Measurements from ENCODE around the gene TSPYL4. TPM values are rescaled to one million over a fixed set of nuclear protein-coding genes. Genes with fewer than 3 reads are reported as not detected.

TSPYL4 gene
- total and polyA plus RNA-seq, 2 of the 8 experiments (the other 6 are each of a cell fraction or from before 2014, with no cell fraction given): 20.5 to 22.6 TPM

DNA sequence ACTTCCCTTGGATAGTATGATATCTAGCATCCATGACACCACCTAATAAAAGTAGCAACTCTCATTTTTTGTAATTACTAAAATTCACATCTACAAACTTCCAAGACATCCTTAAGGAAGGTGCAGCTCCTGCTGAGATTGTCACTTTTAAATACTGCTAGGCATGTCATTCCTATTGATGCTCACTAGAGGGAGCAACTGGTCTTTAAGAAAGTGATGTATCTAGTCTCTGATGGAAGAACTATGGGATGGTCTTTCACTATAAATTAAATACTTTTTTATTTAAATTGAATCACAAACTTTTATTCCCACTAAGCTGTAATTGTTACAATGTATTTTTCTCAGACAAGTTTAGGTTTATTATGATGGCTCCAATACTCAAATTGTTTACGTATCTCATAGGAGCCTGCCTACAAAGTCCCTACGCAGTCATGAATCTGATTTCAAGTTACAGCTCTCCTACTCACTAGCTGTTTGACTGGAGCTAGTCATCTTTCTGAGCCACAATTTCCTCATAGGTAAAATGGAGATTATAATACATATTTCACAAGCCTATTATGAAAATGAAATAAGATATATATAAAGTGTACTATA is 33.9 kb upstream of the TSPYL4 start (continued):
- TF ChIP-seq, protein P1, sequence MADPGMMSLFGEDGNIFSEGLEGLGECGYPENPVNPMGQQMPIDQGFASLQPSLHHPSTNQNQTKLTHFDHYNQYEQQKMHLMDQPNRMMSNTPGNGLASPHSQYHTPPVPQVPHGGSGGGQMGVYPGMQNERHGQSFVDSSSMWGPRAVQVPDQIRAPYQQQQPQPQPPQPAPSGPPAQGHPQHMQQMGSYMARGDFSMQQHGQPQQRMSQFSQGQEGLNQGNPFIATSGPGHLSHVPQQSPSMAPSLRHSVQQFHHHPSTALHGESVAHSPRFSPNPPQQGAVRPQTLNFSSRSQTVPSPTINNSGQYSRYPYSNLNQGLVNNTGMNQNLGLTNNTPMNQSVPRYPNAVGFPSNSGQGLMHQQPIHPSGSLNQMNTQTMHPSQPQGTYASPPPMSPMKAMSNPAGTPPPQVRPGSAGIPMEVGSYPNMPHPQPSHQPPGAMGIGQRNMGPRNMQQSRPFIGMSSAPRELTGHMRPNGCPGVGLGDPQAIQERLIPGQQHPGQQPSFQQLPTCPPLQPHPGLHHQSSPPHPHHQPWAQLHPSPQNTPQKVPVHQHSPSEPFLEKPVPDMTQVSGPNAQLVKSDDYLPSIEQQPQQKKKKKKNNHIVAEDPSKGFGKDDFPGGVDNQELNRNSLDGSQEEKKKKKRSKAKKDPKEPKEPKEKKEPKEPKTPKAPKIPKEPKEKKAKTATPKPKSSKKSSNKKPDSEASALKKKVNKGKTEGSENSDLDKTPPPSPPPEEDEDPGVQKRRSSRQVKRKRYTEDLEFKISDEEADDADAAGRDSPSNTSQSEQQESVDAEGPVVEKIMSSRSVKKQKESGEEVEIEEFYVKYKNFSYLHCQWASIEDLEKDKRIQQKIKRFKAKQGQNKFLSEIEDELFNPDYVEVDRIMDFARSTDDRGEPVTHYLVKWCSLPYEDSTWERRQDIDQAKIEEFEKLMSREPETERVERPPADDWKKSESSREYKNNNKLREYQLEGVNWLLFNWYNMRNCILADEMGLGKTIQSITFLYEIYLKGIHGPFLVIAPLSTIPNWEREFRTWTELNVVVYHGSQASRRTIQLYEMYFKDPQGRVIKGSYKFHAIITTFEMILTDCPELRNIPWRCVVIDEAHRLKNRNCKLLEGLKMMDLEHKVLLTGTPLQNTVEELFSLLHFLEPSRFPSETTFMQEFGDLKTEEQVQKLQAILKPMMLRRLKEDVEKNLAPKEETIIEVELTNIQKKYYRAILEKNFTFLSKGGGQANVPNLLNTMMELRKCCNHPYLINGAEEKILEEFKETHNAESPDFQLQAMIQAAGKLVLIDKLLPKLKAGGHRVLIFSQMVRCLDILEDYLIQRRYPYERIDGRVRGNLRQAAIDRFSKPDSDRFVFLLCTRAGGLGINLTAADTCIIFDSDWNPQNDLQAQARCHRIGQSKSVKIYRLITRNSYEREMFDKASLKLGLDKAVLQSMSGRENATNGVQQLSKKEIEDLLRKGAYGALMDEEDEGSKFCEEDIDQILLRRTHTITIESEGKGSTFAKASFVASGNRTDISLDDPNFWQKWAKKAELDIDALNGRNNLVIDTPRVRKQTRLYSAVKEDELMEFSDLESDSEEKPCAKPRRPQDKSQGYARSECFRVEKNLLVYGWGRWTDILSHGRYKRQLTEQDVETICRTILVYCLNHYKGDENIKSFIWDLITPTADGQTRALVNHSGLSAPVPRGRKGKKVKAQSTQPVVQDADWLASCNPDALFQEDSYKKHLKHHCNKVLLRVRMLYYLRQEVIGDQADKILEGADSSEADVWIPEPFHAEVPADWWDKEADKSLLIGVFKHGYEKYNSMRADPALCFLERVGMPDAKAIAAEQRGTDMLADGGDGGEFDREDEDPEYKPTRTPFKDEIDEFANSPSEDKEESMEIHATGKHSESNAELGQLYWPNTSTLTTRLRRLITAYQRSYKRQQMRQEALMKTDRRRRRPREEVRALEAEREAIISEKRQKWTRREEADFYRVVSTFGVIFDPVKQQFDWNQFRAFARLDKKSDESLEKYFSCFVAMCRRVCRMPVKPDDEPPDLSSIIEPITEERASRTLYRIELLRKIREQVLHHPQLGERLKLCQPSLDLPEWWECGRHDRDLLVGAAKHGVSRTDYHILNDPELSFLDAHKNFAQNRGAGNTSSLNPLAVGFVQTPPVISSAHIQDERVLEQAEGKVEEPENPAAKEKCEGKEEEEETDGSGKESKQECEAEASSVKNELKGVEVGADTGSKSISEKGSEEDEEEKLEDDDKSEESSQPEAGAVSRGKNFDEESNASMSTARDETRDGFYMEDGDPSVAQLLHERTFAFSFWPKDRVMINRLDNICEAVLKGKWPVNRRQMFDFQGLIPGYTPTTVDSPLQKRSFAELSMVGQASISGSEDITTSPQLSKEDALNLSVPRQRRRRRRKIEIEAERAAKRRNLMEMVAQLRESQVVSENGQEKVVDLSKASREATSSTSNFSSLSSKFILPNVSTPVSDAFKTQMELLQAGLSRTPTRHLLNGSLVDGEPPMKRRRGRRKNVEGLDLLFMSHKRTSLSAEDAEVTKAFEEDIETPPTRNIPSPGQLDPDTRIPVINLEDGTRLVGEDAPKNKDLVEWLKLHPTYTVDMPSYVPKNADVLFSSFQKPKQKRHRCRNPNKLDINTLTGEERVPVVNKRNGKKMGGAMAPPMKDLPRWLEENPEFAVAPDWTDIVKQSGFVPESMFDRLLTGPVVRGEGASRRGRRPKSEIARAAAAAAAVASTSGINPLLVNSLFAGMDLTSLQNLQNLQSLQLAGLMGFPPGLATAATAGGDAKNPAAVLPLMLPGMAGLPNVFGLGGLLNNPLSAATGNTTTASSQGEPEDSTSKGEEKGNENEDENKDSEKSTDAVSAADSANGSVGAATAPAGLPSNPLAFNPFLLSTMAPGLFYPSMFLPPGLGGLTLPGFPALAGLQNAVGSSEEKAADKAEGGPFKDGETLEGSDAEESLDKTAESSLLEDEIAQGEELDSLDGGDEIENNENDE (IDR thresholded peaks at IDR 0.05; ENCODE audit: insufficient replicate concordance, low read length): no peak
- TF ChIP-seq RAD21 (IDR thresholded peaks at IDR 0.05 in 1 of 2, conservative IDR thresholded peaks at IDR 0.05 in 1 of 2; ENCODE audit: low read depth in 2 of 2, low read length in 2 of 2): peak; percentile 89 to 92
